Measurements from ENCODE around the gene NUDT5.

DNA sequence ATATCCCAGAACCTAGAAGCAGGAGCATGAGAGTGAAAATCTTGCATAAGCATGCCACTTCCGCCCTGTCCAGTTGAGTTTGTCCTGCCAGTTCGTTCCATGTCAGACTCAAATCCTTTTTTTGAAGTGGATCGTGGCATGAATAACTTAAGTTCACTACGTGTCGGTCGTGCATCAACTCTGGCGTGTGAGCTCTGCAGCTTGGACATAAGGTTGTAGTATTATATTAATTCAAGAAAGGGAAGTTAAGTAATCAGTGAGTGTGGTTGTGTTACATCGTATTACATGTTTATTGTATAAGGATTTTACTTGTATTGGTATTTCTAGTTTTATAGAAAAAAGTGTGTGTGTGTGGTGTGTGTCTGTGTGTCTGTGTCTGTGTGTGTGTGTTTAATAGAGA, 23.3 kb upstream of the NUDT5 start:
- no peak for TF ChIP-seq CTCF (IDR thresholded peaks at IDR 0.05)
- no peak for TF ChIP-seq POLR2AphosphoS5 (IDR thresholded peaks at IDR 0.05; ENCODE audit: insufficient read depth in 1 of 2, low read depth in 1 of 2)
- no peak for TF ChIP-seq POLR2A (IDR thresholded peaks at IDR 0.05)

Measured in vagina (tissue), 2 donors.